Breast epithelium (tissue), 4 donors: ENCODE data around the gene ISX. TPM values are rescaled to one million over a fixed set of nuclear protein-coding genes. Genes with fewer than 3 reads are reported as not detected.

ENCODE experiments used
- DNase-seq, 2 donors: peaks; one replicate each; pipeline ENCODE4 v3.0.0-alpha.2; 2019; ENCODE audit warnings: low spot score in 2 of 2
- H3K27ac ChIP-seq, 2 donors: fragments of 200-600 bp; sonication (generic) in 1 of 2; one replicate each; pipeline ENCODE4 v1.5.1; 2016 to 2019; ENCODE audit warnings: mild to moderate bottlenecking in 1 of 2
- H3K27me3 ChIP-seq, 2 donors: fragments of 200-600 bp; sonication (generic) in 1 of 2; one replicate each; pipeline versions ENCODE4 v1.5.1 to v1.6.0; 2017 to 2019; ENCODE audit warnings: control low read depth in 1 of 2, mild to moderate bottlenecking in 1 of 2
- H3K36me3 ChIP-seq: fragments of 200-600 bp; one replicate; pipeline ENCODE4 v1.5.1; 2019
- H3K4me1 ChIP-seq, 2 donors: fragments of 200-600 bp; sonication (generic); one replicate each; pipeline ENCODE4 v1.5.1; 2016 to 2019; ENCODE audit warnings: control low read depth in 1 of 2
- H3K4me3 ChIP-seq, 3 donors: fragments of 200-600 bp; sonication (generic); 1 replicate in 2 of 3; 2 replicates in 1 of 3; pipeline ENCODE4 v1.5.1; 2016 to 2019; ENCODE audit warnings: mild to moderate bottlenecking in 3 of 3, moderate library complexity in 2 of 3
- H3K9me3 ChIP-seq, 2 donors: fragments of 200-600 bp; sonication (generic) in 1 of 2; one replicate each; pipeline ENCODE4 v1.5.1; 2016 to 2019; ENCODE audit warnings: control low read depth in 1 of 2
- CTCF ChIP-seq, 3 donors: fragments of 450-650 bp; IDR thresholded peaks; one replicate each; pipeline ENCODE4 v1.5.1; 2016 to 2017; ENCODE audit warnings: antibody characterized with exemption in 3 of 3, mild to moderate bottlenecking in 3 of 3, moderate library complexity in 3 of 3
- POLR2A ChIP-seq: fragments of 450-650 bp; IDR thresholded peaks from one replicate; pipeline ENCODE4 v1.6.1; 2016; ENCODE audit warnings: antibody characterized with exemption, mild to moderate bottlenecking, moderate library complexity
- POLR2AphosphoS5 ChIP-seq, 3 donors: sonication (generic); formaldehyde crosslinking; IDR thresholded peaks; one replicate each; pipeline ENCODE4 v1.6.1; 2017; ENCODE audit warnings: antibody characterized with exemption in 3 of 3
- intact Hi-C: fragments of 100-400 bp; cut with DNase I; formaldehyde crosslinking; loops from one replicate; pipeline ENCODE4 v1.15.1; 2023; ENCODE audit warnings: low total_unique reads
- total RNA-seq, 3 donors: library from RNA; depleted of rRNA; stranded (reverse); fragments of >200 nt; gene quantifications; one replicate each; pipeline ENCODE4 v1.1.0, GENCODE V29; 2016

The ISX gene
- total RNA-seq, 3 donors from 2014 or later = under 0.01 TPM; not detected in 2

GRCh38 chr22:35103761-35104160 is 37.8 kb downstream of the ISX start:
- no peak overlapping the region for H3K27ac ChIP-seq
- H3K9me3 ChIP-seq = peaks cover 0 to 8% of the 10 kb centered on the region in 2 donors
- H3K4me1 ChIP-seq = no peaks in the 10 kb centered on the region
- H3K36me3 ChIP-seq = no peaks in the 10 kb centered on the region
- peaks cover 0 to 7% of the 10 kb centered on the region in 2 donors for H3K27me3 ChIP-seq
- no peak for DNase-seq
- intact Hi-C loops = no loop called here
- TF ChIP-seq POLR2AphosphoS5 (IDR thresholded peaks at IDR 0.05) (no peak), POLR2A (no peak), CTCF (IDR thresholded peaks at IDR 0.05) (no peak)
- no peak overlapping the region for H3K4me3 ChIP-seq

- intact Hi-C loops = no loop called here
These were observed 38.5 kb downstream of the ISX start for GRCh38 chr22:35104491-35104890.

GRCh38 chr22:35109616-35110015 is 43.7 kb downstream of the ISX start:
- Histone ChIP-seq H3K4me3 (no peak overlapping the region), H3K4me1 (no peaks in the 10 kb centered on the region), H3K9me3 (peaks cover 0 to 8% of the 10 kb centered on the region in 2 donors), H3K27me3 (peaks cover 0 to 14% of the 10 kb centered on the region in 2 donors), H3K27ac (no peak overlapping the region), H3K36me3 (no peaks in the 10 kb centered on the region)
- DNase-seq = no peak
- TF ChIP-seq POLR2AphosphoS5 (IDR thresholded peaks at IDR 0.05) (no peak), CTCF (IDR thresholded peaks at IDR 0.05) (no peak), POLR2A (no peak)
- intact Hi-C loops = no loop called here

More at GRCh38 chr22:35104491-35104890, 38.5 kb downstream of the ISX start:
- H3K27me3 ChIP-seq = peaks cover 0 to 14% of the 10 kb centered on the region in 2 donors
- no peaks in the 10 kb centered on the region for H3K4me1 ChIP-seq
- peaks cover 0 to 8% of the 10 kb centered on the region in 2 donors for H3K9me3 ChIP-seq
- H3K27ac ChIP-seq = no peak overlapping the region
- DNase-seq = no peak
- no peak for TF ChIP-seq POLR2A
- no peak for TF ChIP-seq POLR2AphosphoS5 (IDR thresholded peaks at IDR 0.05)
- no peak for TF ChIP-seq CTCF (IDR thresholded peaks at IDR 0.05)
- no peaks in the 10 kb centered on the region for H3K36me3 ChIP-seq
- H3K4me3 ChIP-seq = no peak overlapping the region

- Histone ChIP-seq H3K27ac (no peak overlapping the region), H3K27me3 (peaks cover 0 to 19% of the 10 kb centered on the region in 2 donors), H3K9me3 (peaks cover 0 to 8% of the 10 kb centered on the region in 2 donors), H3K4me1 (no peaks in the 10 kb centered on the region), H3K36me3 (no peaks in the 10 kb centered on the region), H3K4me3 (no peak overlapping the region)
- intact Hi-C loops = no loop called here
- TF ChIP-seq POLR2A (no peak), POLR2AphosphoS5 (IDR thresholded peaks at IDR 0.05) (no peak), CTCF (IDR thresholded peaks at IDR 0.05) (no peak)
- no peak for DNase-seq
These were observed 45.3 kb downstream of the ISX start for GRCh38 chr22:35111244-35111643.

- Histone ChIP-seq H3K4me3 (no peak overlapping the region), H3K27ac (no peak overlapping the region), H3K36me3 (no peaks in the 10 kb centered on the region), H3K9me3 (peaks cover 0 to 2% of the 10 kb centered on the region in 2 donors), H3K27me3 (peaks cover 0 to 16% of the 10 kb centered on the region in 2 donors), H3K4me1 (no peaks in the 10 kb centered on the region)
- no peak for DNase-seq
- intact Hi-C loops = no loop called here
- TF ChIP-seq POLR2AphosphoS5 (IDR thresholded peaks at IDR 0.05) (no peak), CTCF (IDR thresholded peaks at IDR 0.05) (no peak)
These were observed 47.4 kb downstream of the ISX start for GRCh38 chr22:35113341-35113740.
